ENCODE measurements around the gene PARD3B.
"Not testable (repeated sequence)": the region's sequence is repeated elsewhere in the genome, so short reads cannot be mapped to it uniquely, and the experiment has no call there.

PARD3B gene

GRCh38 chr2:205477016-205477705 lies 931.9 kb downstream of the PARD3B start:
- Histone ChIP-seq H3K4me3 (no peak overlapping the region), H3K27ac (no peak overlapping the region)
- TF ChIP-seq CTCF (IDR thresholded peaks at IDR 0.05), result no peak
- DNase-seq (ENCODE audit: low spot score), result no peak

GRCh38 chr2:205481861-205482260 lies 936.6 kb downstream of the PARD3B start:
- no peak for TF ChIP-seq CTCF (IDR thresholded peaks at IDR 0.05)
- DNase-seq (ENCODE audit: low spot score), result no peak
- Histone ChIP-seq H3K27ac (no peak overlapping the region), H3K4me3 (no peak overlapping the region)

GRCh38 chr2:205482399-205483081 lies 937.3 kb downstream of the PARD3B start:
- no peak for DNase-seq (ENCODE audit: low spot score)
- Histone ChIP-seq H3K4me3 (no peak overlapping the region), H3K27ac (no peak overlapping the region)
- TF ChIP-seq CTCF (IDR thresholded peaks at IDR 0.05), result no peak

GRCh38 chr2:205483095-205483494 lies 937.8 kb downstream of the PARD3B start:
- no peak for TF ChIP-seq CTCF (IDR thresholded peaks at IDR 0.05)
- DNase-seq (ENCODE audit: low spot score), result no peak
- Histone ChIP-seq H3K4me3 (no peak overlapping the region), H3K27ac (no peak overlapping the region)

GRCh38 chr2:205484215-205484614 lies 938.9 kb downstream of the PARD3B start:
- no peak overlapping the region for H3K27ac ChIP-seq
- DNase-seq (ENCODE audit: low spot score), result no peak
- TF ChIP-seq CTCF (IDR thresholded peaks at IDR 0.05), result no peak
- no peak overlapping the region for H3K4me3 ChIP-seq

- Histone ChIP-seq H3K4me3 (no peak overlapping the region), H3K27ac (no peak overlapping the region)
- no peak for DNase-seq (ENCODE audit: low spot score)
- no peak for TF ChIP-seq CTCF (IDR thresholded peaks at IDR 0.05)
Measured at GRCh38 chr2:205484764-205485163, 939.5 kb downstream of the PARD3B start.

- not testable (repeated sequence) for H3K4me3 ChIP-seq; H3K27ac ChIP-seq; DNase-seq (ENCODE audit: low spot score)
Measured at GRCh38 chr2:205493528-205493927, 948.3 kb downstream of the PARD3B start.
